ENCODE data around the gene CAB39.

The CAB39 gene

DNA sequence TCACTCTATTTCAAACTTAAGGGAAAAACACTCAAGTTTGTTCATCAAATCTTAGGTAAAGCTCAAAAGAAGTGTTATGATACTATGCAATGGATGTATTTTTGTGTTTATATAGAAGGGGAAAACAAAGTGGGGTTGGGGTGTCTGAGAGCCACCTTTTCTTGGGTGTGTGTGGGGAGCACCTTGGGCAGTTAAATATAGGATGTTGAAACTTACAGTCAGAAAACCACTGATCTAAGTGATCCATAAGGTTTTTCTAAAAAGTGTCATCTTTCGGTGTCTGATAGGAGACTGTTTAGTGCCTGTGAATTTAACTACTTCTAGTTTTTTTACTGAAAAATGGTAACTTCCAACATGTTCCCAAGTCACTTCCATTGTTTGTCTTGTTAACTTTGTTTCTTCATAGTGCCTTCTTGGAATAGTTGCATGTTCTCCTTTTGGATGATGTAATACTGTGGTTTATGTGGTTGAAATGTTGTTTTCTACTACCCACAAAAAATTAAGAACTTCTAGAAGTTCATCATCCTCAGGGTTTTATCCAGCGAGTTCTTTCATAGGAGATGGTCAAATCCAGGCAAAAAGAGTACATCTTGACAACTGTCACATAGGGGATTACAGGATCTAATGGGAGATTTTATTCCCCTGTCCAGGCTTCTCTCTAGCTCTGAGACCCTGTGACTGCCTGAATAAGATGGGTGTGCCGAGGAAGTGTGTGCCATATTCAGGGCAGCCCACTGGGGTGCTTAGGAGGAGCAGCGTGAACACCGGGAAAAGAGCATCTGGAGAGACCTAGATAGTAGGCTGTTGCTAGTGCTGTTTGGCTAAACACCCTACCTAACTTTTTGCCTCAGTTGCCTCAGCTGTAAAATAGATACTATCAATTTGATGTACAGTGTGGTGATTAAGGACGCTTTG lies 46.2 kb downstream of the CAB39 start:
- DNase-seq, result peak; percentile 47

DNA sequence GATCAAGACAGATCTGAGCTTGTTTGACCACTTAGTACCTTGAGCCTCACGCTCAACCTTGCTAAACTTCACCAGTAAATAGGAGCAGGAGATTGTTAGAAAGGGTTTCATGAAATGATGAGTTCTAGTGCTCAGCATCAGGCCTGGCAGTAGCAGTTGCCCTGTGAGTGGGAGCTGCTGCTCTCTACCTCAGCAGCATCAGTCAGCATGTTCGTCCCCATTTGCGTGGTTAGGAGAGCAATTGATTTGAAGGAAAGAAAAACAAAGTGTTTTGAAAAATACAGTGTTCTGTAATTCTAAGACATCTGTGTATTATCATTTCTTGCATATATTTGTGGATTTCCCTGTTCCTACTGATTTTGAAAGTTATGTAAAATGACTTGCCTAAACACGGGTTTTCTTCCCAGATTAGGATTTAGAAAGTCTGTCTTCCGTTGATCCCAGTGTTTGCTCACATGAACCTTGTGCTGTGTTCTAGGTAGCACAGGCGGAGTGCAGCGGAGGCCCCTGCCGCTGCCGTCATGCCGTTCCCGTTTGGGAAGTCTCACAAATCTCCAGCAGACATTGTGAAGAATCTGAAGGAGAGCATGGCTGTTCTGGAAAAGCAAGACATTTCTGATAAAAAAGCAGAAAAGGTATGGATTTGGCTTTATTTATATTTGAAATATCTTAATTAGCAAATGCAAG lies 47.0 kb downstream of the CAB39 start:
- no peak for DNase-seq

DNA sequence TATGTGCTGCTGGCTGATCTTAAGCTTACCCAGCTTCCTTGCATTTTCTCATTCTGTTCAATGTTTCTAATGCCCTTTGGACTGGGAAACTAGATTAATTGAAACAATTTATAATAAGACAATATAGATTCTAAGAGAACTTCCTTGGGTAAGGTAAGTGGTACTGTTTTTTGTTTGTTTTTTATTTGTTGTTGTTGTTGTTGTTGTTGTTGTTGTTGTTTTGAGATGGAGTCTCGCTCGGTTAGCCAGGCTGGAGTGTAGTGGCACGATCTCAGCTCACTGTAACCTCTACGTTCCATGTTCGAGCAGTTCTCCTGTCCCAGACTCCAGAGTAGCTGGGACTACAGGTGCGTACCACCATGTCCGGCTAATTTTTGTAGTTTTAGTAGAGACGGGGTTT lies 49.1 kb downstream of the CAB39 start:
- no peak for DNase-seq

DNA sequence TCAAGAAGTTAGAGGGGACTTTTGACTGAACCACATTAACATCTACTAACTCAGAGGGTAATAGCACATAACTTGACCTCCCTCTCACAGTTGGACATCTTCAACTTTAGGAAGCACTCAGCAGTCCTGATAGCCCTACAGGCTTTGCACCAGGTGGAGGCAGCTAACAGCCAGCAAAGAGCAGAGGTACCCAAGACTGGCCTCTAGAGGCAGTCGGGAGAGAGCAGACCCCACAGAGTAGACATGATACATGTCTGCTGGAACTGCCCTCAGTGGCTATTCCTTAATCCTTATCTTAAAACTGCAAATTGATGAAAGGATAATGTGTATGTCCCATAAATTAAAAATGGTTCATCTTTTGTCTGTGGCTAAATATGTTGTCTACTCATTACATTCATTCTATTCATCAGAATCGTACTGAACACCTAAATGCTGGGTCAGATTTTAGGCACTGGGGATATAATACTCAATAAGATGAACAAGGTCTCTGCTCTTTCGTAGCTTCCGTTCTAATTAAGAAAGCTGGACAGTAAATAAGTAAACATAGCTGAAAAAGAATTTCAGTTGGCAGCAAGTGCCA lies 49.8 kb downstream of the CAB39 start:
- DNase-seq, result no peak

DNA sequence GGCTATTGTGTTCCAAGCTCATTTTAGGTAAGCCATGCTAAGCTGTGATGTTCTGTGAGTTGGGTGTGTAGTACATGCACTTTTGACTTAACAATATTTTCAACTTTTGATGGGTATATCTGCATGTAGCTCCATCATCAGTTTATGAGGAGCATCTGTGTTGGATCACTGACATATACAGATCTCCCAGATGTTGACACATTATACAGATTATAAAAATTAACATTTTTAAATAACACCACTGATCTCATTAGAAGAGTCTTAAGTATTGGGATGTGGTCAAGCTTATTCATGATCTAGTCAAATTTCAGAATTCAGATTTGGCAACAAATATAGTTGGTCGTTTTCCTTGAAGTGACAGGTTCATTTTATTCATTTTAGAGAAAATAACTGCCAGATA lies 51.7 kb downstream of the CAB39 start:
- no peak for DNase-seq

DNA sequence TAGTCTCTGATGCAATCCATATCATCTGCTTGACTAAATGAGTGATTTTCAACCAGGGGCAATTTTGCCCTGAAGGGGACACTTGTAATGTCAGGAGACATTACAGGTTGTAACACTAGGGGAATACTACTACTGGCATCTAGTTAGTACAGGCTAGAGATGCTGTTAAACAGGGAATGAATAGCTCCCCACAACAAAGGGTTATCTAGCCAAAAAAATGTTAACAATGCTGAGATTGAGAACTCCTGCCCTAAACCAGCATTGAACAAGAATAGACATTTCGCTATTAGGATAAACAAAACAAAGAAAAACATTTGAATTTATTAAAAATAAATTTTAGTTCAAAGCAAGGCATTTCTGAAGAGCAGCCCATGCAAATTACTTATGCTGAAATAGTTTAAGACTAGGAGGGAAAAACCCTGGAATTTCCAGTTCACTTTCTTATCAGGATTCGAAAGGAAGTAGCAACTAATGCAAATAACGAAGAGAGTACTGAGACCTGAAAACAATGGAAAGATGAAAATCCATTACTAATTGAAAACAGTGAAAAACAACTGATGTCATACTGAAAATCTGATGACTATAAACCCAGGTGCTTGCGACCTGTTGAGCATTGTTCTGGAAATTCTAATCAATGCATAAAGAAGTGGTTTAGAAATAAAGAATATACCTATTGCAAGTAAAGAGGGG lies 53.1 kb downstream of the CAB39 start:
- DNase-seq, result no peak

DNA sequence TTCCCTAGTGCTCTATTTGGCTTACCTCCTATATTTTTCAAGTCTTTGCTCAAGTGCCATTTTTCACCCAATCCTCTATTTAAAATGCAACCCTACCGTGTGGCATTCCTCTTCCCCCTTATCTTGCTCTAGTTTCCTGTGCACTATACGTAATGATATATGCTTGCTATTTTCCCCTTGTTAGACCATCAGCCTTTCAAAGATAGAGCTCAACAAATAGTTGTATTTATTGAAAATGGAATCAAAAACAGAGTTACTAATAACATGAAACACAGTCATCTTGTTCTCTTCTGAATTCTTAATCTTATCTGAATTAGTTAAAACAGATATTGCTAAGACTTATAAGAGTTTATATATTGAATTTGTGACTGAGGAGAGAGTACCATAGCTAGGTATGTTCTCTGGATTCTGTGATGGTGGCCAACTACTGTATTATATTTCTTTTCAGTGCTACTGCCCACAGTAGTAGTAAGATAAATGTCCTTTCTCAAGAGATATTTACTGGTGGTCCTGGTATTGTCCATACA lies 55.3 kb downstream of the CAB39 start:
- no peak for DNase-seq

DNA sequence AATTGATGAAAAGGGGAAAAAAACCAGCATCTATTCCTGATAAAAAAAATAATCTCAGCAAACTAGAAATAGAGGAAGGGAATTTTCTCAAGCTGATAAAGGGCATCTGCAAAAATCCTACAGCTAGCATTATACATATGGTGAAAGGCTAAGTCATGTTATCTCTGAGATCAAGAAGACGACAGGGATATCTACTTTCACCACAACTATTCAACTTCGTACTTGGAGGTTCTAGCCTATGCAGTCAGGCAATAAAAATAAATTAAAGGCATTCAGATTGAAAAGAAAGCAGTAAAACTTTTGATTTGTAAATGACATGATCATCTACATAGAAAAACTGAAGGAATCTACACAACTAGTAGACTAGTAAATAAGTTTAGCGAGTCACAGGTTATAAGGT lies 58.2 kb downstream of the CAB39 start:
- DNase-seq, result no peak

DNA sequence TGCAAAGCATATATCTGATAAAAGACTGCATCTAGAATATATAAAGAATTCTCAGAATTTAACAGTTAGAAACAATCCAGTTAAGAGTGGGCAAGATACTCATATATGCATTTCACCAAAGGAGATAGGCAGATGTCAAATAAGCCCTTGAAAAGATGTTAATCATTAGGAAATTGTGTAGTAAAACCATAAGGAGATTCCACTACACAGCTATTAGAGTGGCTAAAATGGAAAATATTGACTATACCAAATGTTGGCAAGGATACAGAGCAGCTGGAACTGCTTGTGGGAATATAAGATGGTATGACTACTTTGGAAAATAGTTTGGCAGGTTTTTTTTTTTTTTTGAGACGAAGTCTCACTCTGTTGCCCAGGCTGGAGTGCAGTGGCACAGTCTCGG lies 59.5 kb downstream of the CAB39 start:
- DNase-seq, result no peak

DNA sequence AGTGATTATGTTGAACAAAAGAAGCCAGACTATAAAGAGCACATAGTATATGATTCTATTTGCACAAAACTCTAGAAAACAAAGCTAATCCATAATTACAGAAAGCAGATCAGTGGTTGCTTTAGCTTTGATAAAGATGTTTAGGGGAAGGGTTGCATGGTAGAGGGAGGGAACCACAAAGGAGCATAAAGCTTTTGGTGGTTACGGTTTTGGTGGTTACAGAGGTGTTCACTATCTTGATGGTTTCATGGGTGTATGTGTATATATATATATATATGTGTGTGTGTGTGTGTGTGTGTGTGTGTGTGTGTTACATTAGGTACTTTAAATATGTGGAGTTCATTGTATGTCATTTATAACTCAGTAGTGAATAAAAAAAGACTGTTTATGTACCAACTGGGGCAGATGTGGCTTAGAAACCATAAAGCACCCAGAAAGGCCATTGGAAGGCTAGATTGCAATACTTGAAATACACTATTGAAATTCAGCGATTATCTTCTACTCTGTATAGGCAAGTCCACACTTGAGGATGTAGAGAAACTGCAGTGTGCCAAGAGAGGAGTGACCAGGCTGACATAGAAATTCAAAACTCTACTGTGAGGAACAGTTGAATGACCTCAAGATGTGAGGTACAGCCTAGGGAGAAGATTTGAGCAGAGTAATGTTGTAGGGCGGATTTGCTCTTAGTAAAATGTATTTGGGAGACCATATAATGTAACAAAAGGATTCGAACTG lies 60.6 kb downstream of the CAB39 start:
- DNase-seq, result no peak

DNA sequence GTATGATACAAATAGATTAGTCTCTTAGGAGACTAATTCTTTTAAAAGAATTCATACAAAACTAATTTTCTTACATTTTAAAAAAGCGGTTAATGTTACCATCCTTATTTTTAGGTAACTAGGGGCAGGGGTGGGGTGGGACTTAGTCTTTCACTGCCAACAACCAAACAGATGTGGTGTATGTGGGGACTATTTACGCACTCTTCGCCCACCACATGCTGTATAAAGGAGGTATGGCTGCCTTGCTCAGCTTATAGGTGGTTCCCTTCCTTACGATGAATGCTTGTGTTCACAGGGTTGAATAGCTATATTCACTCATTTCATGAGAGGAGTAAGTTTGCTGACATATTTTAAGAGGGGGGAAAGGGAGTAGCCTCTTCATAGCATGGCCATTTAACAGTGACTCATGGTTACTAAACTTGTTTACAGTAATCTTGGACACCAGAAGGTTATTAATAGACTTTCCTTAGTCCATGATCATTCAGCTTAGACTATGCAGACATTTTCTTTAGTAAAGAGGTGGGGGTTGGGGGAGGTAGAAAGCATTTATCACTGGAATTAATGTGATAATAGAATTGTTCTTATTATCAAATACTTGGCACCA lies 61.8 kb downstream of the CAB39 start:
- no peak for DNase-seq

DNA sequence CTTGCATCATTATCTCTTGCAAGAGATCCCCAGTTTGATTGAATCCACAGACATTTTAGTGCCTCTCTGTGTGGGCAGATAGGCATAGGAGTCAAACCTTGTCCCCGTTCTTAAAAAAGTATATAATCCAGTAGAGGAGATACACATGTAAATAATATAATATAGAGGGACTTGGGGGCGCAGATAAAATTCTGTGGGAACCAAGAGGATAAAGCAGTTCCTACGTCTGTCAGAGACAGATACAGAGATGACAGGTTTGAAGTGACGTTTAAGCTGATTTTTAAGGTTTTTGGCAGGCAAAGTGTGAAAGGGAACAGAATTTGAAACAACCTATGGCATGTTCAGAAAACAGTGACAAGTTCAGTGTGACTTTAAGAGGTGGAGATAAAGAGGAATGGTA lies 63.1 kb downstream of the CAB39 start:
- no peak for DNase-seq

DNA sequence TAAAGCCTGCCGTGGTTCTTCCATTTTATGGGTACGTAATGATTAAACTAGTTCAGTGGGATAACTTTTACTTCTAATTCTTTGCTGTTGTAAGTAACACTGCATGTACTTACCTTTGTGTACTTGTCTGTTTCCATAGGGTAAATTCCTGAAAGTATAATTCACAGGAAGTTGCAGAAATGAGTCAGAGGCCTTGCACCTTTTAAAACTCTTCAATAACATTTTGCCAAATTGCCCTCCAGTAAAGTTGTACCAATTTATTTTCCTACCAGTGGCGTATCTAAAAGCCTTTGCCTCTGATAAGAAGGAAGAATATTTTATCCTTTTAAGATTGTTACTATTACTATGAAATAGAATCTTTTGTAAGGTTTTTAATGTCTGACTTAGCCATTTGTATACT lies 65.1 kb downstream of the CAB39 start:
- no peak for DNase-seq

DNA sequence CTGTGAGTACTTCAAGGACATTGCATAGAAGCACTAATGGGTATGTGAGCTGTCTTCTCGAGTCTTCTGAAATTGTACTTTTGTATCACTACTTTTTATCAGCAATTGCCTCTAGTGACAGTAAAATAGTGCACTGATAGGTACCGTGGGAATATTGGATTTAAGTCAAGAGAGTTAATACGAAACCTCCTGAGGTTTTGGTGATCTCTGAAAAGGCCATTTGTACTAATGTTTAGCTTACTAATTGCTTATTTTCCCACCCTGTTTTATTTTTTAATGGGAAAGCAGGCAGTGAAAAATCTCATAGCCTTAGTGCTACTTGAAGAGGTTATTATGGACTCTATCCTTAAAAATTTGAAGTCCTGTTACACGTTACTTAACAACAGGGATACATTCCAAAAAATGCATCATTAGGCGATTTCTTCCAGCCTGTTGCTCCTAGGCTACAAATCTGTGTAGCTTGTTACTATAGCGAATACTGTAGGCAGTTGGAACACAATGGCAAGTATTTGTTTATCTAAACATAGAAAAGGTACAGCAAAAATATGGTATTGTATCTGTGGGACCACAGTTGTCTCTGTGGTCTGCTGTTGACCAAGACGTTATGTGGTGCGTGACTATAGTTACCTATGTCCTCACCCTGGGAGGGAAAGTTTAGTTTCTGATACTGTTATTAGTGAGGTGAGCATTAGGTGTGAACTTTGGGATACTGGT lies 65.9 kb downstream of the CAB39 start:
- no peak for DNase-seq

DNA sequence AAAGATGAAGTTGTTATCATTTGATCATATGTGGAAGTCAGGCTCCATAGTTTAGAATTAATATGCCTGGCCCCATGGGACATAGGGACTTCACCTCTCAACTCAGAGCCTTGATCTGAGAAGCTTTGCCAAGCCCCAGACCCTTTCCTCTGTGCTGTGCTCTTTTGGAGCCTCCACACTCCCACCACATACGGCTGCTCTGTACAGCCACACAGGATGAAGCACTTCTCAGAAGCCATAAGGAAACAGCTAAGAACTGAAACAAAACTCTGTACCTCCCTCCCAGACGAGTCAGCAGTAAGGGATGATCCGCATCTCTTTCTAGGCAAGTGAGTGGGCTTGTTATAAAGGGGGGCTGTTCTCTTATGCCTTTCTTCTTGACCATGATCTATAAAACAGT lies 66.5 kb downstream of the CAB39 start:
- DNase-seq, result no peak

DNA sequence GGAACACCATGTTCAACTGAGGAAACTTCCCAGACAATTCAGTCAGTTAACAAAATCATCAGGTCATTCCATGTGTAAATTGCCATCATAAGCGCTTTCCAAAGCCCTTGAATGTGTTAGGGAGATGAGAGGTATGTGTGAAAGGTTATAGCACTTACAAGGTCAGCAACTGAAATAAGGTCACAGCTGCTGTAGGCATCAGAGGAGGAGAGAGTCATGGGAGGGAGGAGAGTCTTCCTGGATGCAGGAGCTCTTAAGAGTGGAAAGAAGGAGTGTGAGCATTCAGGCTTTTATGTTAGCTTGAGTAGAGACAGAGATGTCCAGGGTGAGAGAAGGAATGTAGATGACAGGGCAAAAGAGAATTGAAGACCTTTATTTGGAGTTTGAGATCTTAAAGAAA lies 67.0 kb downstream of the CAB39 start:
- DNase-seq, result no peak

DNA sequence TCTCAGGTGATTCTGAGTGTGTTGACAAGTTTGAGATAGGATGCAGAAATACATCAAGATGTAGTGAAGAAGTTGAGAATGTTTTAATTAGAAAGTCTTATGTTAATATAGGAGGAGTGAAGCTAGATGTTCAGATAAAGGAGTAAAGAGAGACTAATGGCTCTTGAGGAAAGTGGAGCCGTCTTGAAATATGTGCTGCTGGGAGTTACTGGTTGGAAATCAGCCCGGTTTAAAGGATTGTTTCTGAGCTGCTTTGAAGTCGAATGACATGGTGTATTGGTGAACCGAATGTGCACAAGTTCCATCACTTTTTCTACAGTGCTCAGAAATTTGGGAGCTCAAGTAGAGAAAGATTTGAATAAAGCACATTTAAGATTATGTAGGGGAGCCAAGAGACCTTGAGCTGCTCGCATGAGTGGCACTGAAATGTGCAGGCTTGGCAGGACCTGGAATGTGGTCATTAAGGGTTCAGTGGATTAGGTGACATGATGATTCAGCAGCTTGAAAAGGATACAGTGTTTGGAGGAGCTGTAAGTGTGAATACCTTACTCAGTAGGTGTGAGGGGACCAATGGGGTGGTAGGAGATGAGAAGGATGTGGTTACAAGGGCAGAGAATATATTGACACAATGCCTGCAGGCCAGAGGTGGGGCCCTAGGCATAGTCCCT lies 68.6 kb downstream of the CAB39 start:
- no peak for DNase-seq

DNA sequence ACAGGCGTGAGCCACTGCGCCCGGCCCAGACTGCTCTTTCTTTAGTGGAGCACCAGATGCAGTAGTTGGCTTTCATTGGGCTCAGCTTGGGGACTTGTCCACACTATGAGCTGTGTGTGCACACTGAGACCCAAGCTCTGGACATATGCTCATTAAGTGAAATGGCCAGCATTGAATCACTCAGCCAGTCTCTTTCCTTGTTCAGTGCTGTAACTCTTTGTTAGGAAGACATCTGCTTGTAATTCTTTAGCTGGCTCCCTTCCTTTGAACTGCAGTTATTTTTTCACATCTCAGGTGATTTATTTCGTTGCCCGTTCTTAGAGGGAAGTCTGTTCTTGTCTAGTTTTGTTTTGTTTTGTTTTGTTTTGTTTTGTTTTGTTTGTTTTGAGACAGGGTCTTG lies 70.5 kb downstream of the CAB39 start:
- no peak for DNase-seq

DNA sequence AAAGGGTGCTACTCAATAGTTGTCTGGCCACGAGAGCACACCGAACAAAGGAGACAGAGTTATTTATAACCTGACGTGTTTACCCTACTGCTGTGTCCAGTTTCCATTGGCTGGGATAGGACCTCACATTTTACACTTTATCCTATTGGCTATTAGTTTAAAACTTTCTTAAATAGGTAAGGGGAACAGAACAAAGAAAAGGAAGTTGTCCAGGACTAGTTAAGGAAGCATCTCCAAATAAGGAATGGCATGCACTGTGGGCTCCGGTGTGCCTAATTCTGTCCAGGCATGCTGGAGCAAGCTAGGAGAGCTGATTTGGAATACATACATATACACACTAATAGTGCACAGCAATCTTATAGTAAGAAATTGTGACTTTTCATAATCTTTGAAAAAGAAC lies 72.2 kb downstream of the CAB39 start:
- DNase-seq, result no peak

DNA sequence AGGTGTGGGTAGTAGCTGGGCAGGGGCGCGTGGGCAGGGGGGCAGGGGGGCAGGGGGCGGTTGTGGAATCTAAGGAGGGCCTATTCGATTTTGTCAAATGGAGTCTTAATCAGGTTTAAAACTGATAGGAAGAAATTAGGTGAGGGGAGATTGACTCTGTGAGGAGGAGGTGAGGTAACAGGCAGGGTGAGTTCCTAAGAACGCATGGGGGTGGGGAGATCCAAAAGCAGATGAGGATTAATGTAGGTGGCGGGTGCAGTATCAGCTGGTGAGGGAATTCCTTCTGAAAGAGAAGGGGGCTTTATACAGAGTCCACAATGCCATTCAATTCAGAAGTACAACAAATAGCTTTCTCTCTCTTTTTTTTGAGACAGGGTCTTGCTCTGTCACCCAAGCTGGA lies 72.7 kb downstream of the CAB39 start:
- DNase-seq, result no peak

DNA sequence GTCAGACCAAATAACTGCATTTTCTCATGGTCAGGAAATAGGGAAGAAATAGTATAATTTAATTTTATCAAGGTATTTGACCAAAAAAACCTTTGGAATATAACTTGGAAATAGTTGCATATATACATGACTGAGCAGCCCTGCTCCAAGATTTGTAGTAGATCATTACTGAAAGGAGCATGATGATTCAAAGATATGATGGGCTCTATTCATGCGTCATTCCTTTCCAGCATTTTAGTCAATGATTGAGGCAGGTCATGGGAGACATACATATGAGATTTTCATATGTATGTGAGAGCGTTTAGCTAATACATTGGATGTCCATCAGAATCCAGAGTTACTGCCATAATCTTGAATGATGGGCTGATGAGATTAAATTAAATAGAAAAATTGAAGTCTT lies 74.5 kb downstream of the CAB39 start:
- DNase-seq, result no peak
